ENCODE results near the gene PDE5A.

Gene PDE5A

GRCh38 chr4:119506806-119507205, 121.8 kb downstream of the PDE5A start:
- Histone ChIP-seq H3K79me2 (ENCODE audit: insufficient read depth, low read length) (no peaks in the 10 kb centered on the region), H3K27ac (ENCODE audit: low read depth, low read length) (no peak overlapping the region), H3K9ac (ENCODE audit: low read length) (no peak overlapping the region), H3K4me2 (ENCODE audit: low read depth, low read length, poor library complexity, severe bottlenecking) (no peak overlapping the region), H3K9me3 (ENCODE audit: insufficient read depth, low read length) (no peaks in the 10 kb centered on the region), H3K9me2 (replicated peaks; ENCODE audit: insufficient read depth, low read length) (no peaks in the 10 kb centered on the region), H2AFZ (ENCODE audit: low read depth, low read length, severe bottlenecking) (no peak overlapping the region), H3K36me3 (ENCODE audit: low read length) (no peaks in the 10 kb centered on the region), H3K27me3 (ENCODE audit: low read length) (no peaks in the 10 kb centered on the region), H3K4me3 (ENCODE audit: insufficient read depth, low read length, poor library complexity, severe bottlenecking) (no peak overlapping the region), H4K20me1 (ENCODE audit: low read depth, low read length) (no peaks in the 10 kb centered on the region), H3F3A (ENCODE audit: insufficient read depth) (no peaks in the 10 kb centered on the region)
- TF ChIP-seq EZH2phosphoT487 (conservative IDR thresholded peaks at IDR 0.05; ENCODE audit: low read length) (no peak), CTCF (IDR thresholded peaks at IDR 0.05; ENCODE audit: insufficient read depth, low read length, poor library complexity, severe bottlenecking) (no peak)

- Histone ChIP-seq H3K9me3 (ENCODE audit: insufficient read depth, low read length) (no peaks in the 10 kb centered on the region), H3K79me2 (ENCODE audit: insufficient read depth, low read length) (no peaks in the 10 kb centered on the region), H3K4me3 (ENCODE audit: insufficient read depth, low read length, poor library complexity, severe bottlenecking) (no peak overlapping the region), H3K27ac (ENCODE audit: low read depth, low read length) (no peak overlapping the region), H3K4me2 (ENCODE audit: low read depth, low read length, poor library complexity, severe bottlenecking) (no peak overlapping the region), H3K36me3 (ENCODE audit: low read length) (no peaks in the 10 kb centered on the region), H4K20me1 (ENCODE audit: low read depth, low read length) (no peaks in the 10 kb centered on the region), H2AFZ (ENCODE audit: low read depth, low read length, severe bottlenecking) (no peak overlapping the region), H3F3A (ENCODE audit: insufficient read depth) (no peaks in the 10 kb centered on the region), H3K9ac (ENCODE audit: low read length) (no peak overlapping the region), H3K9me2 (replicated peaks; ENCODE audit: insufficient read depth, low read length) (no peaks in the 10 kb centered on the region), H3K27me3 (ENCODE audit: low read length) (no peaks in the 10 kb centered on the region)
- TF ChIP-seq EZH2phosphoT487 (conservative IDR thresholded peaks at IDR 0.05; ENCODE audit: low read length) (no peak), CTCF (IDR thresholded peaks at IDR 0.05; ENCODE audit: insufficient read depth, low read length, poor library complexity, severe bottlenecking) (no peak)
Observed at GRCh38 chr4:119504616-119505015, 124.0 kb downstream of the PDE5A start.

- Histone ChIP-seq H2AFZ (ENCODE audit: low read depth, low read length, severe bottlenecking) (no peak overlapping the region), H3K9ac (ENCODE audit: low read length) (no peak overlapping the region), H3K27me3 (ENCODE audit: low read length) (no peaks in the 10 kb centered on the region), H3K4me2 (ENCODE audit: low read depth, low read length, poor library complexity, severe bottlenecking) (no peak overlapping the region), H4K20me1 (ENCODE audit: low read depth, low read length) (no peaks in the 10 kb centered on the region), H3K36me3 (ENCODE audit: low read length) (no peaks in the 10 kb centered on the region), H3K9me3 (ENCODE audit: insufficient read depth, low read length) (no peaks in the 10 kb centered on the region), H3K27ac (ENCODE audit: low read depth, low read length) (no peak overlapping the region), H3F3A (ENCODE audit: insufficient read depth) (no peaks in the 10 kb centered on the region), H3K9me2 (replicated peaks; ENCODE audit: insufficient read depth, low read length) (no peaks in the 10 kb centered on the region), H3K79me2 (ENCODE audit: insufficient read depth, low read length) (no peaks in the 10 kb centered on the region), H3K4me3 (ENCODE audit: insufficient read depth, low read length, poor library complexity, severe bottlenecking) (no peak overlapping the region)
- TF ChIP-seq CTCF (IDR thresholded peaks at IDR 0.05; ENCODE audit: insufficient read depth, low read length, poor library complexity, severe bottlenecking), result no peak
- no peak for TF ChIP-seq EZH2phosphoT487 (conservative IDR thresholded peaks at IDR 0.05; ENCODE audit: low read length)
Observed at GRCh38 chr4:119501740-119502139, 126.9 kb downstream of the PDE5A start.
